HG02588 (cell line): ENCODE data around the gene SDK1.

Experiments
- ATAC-seq: cut with Tn5 transposase; IDR thresholded peaks from one replicate; pipeline ENCODE4 v1.9.1; 2021; ENCODE audit warnings: mild to moderate bottlenecking, moderate library complexity; ENCODE audit not compliant: unreplicated experiment

The SDK1 gene

DNA sequence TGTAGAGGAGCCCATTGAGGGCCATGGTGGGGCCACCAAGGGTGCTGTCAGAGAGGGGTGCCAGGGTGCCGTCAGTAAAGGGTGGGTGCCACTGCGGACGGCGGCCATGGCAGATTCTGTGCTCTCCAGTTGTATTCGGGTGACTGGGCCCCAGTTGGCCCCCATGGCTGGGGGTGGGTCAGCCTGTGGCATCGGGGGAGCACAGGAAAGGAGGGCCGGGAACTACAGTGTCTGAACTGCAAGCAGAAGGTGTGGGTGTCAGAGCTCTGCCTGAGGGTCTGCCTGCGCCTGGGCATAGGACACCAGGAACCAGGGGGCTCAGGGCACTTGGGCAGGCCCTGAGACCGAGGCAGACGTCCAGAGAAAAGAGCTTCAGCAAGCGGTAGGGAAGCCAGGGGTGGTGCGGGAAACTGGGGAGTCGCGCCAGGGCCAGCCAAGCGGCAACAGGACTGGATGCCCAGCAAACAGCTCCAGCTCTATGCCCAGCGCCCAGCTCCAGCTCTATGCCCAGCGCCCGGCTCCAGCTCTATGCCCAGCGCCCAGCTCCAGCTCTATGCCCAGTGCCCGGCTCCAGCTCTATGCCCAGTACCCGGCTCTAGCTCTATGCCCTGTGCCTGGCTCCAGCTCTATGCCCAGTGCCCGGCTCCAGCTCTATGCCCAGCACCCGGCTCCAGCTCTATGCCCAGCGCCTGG, 878.8 kb downstream of the SDK1 start:
- no peak for ATAC-seq

DNA sequence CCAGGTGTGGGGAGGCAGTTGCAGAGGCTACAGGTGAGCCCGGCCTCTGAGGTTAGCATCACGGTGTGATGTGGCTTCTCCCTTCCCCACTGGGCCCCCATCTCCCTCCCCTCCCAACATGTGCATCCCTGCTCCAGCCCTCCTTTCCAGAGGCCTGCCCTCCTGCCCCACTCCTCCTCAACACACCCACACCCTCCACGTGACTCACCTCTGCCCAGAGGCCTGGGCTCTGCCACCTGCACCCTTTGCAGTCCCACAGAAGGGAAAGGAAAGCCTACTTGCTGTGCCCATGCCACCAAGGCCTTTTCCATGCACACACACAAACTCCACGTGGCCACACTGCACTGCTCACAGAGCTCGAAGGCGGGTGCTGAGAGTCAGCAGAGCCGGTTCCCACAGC, 880.4 kb downstream of the SDK1 start:
- ATAC-seq = no peak

DNA sequence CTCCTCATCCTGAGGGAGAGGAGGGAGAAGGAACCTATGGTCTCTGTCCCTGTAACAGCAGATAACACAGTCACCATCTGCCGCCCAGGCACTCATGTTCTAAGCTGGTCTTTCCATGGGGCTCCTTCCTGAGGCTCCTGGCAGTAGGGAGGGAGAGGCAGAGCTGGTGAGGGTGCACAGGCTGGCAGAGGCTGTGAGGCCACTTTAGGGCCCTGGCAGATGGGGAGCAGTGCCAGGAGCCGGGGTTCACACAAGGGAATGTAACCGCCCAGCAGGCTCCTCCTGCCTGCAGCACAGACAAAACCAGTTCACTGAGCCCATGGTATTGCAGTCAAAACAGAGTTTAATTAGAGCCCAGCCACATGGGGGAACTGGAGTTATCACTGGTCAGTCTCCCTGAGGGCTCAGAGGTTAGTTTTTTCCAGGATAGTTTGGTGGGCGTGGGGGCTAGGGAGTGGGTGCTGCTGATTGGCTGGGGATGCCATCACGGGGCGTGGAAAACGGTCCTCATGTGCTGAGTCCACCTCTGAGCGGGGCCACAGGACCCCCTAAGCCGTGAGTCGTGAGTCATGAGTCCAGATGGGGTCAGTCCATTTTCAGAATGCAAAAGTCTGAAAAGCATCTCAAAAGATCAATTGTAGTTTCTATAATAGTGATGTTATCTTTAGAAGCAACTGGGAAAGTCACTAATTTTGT, 881.7 kb downstream of the SDK1 start:
- ATAC-seq = no peak

DNA sequence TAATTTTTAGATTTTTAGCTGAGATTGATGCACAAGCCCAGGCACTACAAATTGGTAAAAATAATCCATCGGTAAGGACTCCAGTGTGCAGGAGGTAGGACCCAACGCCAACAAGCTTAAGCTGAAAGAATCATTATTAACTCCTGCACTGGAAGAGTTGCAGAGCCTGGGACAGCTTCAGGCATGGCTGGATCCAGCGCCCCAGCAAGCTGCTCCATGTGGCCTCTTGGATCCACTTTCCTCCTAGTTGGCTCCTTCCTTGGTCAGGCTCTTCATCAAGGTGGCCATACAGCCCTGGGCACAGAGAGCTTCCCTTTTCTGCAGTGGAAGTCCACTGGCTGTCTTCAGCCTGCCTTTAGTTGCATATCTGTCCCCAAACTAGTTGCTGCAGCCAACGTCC, 883.6 kb downstream of the SDK1 start:
- ATAC-seq = no peak

DNA sequence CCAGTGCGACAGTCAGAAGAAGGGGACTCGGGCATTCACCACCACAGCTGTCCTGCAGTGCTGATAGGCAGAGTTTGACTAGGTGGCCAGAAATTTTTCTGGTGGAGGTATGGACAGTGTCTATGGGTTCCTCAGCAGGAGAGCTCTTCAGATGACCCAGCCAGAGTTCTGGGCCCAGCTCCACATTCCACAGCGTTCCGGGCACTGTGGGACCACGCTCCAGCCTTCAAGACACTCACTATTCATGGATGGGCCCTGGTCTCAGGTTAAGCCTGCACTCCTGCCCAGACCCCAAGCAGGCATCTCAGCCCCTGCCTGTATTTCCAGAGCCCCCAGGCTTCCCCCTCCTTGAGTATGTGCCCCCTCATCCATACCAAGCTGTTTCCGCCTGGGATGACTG, 884.1 kb downstream of the SDK1 start:
- ATAC-seq = no peak

GRCh38 chr7:4185721-4186512, 884.9 kb downstream of the SDK1 start:
- ATAC-seq = no peak

GRCh38 chr7:4186513-4186780, 885.4 kb downstream of the SDK1 start:
- ATAC-seq = no peak

DNA sequence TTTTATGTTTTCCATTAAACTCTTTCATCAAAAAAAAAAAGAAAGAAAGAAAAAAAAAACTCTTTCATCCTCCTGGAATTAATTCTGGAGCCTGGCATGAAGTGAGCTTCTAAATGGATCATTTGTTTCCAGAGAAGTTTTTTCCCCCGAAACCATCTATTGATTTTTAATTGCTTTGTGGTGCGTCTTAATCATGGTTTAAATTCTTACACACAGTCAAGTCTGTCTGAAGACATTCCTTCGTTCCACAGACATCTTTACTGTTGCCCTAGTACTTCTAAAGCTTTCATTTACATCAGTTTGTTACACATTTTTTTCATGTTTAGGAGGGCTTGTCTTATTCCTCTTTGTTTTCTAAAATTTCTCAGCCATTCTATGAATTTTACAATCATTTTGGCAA, 887.6 kb downstream of the SDK1 start:
- ATAC-seq = no peak

DNA sequence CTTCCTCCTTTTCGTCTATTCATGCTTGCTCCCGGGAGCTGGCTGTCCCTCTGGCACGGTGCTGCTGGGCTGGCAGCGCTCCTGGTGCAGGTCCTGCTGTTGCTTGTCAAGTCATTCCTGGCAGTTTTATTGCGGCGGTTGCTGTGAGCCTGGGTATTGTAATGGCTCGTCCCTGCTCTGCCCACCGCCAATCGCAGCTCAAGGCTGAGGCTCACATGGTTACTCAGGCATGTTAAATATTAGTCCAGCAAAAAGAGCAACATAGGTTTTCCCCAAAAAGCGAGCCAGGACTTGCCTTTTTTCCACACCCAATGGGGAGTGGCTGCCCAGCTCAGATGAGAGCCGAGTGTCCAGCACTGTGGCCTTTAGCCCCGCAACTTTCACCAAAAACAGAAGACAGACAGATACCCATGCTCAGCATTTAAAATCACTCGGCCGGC, 888.1 kb downstream of the SDK1 start:
- no peak for ATAC-seq

GRCh38 chr7:4190010-4190981, 889.2 kb downstream of the SDK1 start:
- ATAC-seq = no peak

- ATAC-seq = no peak
Observed at GRCh38 chr7:4191046-4191445, 890.0 kb downstream of the SDK1 start.

DNA sequence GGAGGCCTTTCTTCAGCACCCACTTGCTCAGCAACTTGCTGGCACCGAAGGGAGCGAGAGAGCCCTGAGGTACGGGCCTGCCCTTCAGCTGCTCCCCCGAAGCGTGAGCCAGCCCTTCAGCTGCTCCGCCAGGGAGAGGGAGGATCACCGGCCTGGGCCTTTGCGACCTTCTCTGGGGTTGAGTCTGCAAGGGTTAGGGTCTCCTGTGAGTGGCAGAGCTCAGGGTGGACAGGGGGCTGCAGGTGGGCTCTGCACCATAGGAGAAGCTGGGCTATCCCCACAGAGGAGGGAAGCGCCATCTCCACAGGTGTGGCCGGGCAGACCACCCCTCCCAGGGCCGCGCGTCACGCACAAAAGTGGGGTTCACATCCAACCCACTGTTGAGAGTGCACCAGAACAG, 890.5 kb downstream of the SDK1 start:
- no peak for ATAC-seq

DNA sequence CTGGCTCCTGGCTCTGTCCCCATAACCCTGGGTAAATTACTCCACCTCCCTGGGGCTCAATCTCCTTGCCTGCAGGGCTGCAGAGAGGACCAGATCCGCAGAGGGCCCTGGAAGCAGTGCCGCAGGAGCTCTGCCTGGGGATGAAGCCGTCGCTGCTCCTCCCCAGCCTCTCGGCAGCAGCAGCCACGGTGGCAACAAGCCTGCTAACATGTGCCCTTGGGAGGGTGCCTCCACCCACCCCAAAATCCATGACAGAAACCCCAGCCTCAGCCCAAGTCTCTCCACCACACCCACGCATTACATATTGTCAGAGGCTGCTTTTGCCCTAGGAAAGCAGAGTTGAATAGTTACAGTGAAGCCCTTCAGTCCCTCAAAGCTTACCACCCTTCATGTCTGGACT, 894.6 kb downstream of the SDK1 start:
- ATAC-seq = no peak

DNA sequence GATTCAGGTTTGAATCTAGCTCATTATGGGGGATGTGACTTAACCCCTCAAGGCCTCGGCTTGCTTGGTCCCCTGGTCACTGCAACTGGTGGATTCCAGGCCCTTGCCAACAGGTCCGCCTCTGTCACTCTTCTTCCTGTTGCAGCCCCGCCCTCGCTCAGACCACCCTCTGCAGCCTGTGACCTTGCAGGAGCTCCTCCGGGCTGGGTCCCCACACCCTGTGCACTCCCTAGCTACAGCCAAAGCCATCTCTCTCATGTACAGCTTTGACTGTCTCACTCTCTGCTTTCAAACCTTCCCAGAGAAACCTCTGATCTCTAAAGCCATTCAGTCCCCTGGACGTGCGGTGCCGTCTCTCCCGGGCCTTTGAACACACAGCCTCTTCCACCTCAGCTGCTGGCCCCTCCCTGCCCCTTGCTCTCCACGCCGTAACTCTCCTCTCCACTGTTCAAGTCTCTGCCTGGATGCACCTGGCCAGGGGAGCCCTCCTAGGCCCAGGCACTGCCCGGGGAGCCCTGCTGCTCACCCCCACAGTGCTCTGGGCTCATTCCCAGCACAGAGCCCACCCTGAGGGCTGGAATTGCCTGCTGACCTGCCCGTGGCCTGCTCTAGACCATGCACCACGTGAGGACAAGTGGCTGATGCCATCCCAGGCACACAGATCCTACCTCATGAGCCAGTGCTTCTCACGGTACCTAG, 895.2 kb downstream of the SDK1 start:
- no peak for ATAC-seq

- ATAC-seq = no peak
Observed at GRCh38 chr7:4198301-4198700, 897.2 kb downstream of the SDK1 start.

DNA sequence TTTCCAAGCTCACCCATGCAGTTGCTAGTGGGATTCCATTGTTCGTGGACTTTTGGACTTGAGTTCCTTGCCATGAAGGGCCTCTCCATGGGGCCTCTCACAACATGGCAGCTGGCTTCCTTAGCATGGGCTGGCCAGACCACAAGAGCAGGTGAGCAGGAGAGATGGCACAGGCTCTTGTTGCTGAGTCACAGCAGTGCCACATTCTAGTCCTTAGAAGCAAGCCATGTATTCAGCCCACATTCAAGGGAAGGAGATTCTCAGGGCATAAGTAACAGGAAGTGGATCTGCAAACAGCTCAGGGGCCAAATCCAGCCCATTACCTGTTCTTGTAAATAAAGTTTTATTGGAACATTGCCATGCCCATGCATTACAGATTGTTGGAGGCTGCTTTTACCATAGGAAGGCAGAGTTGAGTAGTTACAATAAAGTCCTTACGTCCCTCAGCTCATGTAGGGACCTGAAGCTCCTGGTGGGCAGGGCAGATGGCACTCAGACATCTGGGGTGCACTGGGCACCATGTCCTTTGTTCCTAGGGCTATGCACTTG, 899.6 kb downstream of the SDK1 start:
- ATAC-seq = no peak

DNA sequence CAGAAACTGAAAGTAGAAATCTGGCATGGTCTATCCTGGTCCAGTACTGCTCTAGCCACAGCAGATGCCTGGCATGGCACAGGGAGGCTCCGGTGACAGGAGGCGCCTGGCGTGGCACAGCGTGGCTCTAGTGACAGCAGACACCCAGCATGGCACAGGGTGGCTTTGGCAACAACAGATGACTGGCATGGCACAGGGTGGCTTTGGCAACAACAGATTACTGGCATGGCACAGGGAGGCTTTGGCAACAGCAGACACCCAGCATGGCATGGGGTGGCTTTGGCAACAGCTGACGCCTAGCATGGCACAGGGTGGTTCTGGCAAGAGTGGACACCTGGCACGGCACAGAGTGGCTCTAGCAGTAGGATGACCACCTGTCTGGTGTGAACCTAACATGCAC, 900.5 kb downstream of the SDK1 start:
- no peak for ATAC-seq

DNA sequence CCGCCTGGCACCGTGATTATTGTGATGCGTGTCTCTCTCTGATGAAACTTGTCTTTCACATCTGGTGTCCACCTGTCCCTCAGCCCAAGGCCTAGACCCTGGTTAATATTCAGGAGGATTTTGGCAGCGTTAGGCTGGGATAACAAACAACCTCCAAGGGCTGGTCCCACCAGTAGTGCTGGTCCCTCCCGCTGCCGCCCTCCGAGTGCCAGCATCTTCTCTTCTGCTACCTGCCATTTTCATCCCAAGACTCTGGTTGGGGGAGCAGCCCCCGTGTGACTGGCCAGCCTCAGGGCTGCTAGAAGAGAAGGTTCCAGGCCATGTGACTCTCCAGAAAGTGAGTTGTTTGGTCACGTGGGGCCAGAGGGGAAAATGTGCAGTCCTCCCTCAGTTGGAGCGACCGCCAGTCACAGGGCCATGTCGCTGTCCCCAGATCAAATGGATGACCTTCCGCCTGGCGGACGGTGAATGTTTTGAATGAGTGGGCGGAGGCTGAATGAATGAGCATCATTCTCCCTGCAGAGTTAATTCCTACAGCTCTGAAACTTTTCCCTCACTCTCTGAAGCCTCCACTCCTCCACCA, 901.2 kb downstream of the SDK1 start:
- ATAC-seq = no peak

- no peak for ATAC-seq
Observed at GRCh38 chr7:4202954-4203353, 901.9 kb downstream of the SDK1 start.
